ENCODE data around the gene HIP1. TPM values are rescaled to one million over a fixed set of nuclear protein-coding genes. Genes with fewer than 3 reads are reported as not detected.
"Not testable (repeated sequence)": the region's sequence is repeated elsewhere in the genome, so short reads cannot be mapped to it uniquely, and the experiment has no call there.

Gene HIP1
- polyA plus RNA-seq, 4 donors, result 32.1 to 36.8 (median 35.4) TPM

DNA sequence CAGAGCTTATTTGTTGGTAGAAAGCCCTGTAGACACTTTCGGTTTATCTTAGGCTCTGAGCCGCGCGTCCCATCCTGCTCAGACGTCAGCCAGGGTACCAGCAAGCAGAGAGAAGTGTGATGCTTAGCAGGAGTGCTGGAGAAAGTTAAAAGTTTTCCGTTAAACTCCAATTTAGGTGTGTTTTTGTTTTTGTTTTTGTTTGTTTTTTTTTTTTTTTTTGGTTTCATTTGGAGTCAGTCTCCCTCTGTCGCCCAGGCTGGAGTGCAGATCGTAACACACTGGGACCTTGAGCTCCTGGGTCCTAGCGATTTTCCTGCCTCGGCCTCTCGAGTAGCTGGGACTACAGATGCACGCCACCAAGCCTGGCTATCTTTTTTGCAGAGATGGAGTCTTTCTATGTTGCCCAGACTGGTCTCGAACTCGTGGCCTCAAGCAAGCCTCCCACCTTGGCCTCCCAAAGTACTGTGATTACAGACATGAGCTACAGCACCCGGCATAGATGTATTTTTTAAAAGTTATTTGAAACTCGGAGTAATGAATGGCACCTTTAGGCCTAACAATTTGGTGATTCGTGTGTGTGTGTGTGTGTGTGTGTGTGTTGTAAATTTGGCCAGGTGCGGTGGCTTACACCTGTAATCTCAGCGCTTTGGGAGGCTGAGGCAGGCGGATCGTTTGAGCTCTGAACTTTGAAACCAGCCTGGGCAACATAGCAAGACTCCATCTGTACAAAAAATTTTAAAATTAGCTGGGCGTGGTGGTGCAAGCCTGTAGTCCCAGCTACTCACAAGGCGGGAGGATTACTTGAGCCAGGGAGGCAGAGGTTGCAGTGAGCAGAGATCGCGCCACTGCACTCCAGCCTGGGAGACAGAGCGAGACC lies 1.3 kb upstream of the HIP1 start:
- no peak for DNase-seq (ENCODE audit: low read depth in 4 of 4, low spot score in 3 of 4)

DNA sequence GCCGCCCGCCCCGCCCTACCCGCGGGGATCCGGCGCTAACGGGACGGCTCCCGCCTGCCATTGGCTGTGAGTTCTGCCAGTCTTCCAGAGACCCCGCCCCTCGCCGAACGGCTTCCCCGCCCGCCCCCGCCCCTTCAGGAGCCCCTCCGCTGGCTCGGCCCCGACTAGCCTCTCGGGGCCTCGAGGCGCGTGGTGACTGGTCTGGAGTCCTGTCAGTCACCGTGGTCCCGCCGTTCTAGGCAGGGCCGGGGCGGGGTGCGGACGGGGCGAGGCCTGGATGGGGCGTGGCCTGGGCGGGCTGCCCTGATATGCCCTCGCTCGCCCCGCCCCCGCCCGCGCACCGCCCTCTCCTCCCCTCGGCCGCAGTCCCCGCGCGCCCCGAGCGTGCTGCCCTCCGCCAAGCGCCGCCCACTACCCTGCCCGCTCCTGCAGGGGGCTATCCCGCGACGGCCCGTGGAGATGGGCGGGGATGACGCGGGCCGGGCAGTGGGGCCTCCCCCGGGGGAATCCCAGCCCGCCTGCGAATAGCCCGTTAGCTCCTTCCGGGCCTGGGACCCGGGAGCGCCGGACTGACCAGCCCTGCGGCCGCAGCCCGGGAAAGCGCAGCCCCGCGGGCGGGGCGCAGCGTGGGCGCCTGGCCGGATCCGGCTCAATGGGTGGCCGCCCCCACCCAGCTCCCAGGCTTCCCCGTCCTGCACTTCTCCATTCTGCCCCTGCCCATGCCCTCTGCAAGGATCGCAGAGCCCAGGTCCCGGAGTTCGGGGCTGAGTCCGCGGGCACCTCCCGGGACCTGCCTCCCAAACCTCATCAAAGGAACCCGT lies 444 bp upstream of the HIP1 start:
- peak; percentile 93 to 98 (median 96) for DNase-seq (ENCODE audit: low read depth in 4 of 4, low spot score in 3 of 4)

DNA sequence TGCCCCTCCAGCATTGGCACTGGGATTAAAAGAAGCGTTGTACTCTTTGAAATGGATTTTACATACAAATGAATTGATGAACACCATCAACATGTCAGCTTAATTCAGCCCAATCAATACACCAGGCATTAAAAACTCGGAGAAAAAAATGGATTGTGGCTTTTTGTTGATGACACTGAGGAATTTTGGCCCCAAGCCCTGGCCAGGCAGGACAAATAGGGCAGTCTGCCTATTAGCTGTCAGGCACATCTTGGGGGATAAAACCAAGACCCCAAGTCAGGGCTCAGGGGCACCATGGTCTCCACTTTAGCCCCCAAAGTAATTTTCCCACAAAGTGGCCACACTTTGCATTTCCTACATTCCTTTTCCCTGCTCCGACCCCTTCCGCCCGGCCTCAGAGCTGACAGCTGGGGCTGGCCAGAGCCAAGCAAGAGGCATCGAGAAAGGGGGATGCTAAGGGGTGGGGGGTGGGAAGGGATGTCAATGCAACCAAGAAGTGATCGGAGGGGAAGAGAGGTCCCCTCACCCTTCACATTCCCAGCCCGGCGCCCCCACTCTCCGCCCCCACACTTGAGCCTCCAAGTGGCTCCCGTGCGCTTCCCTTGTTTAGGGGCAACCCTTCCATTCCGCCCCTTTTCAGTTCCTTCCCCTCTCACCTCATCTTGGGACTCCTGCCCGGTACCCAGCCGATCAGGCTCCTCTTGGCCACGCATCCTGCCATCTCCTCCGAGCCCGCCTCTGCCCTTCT lies 711 bp downstream of the HIP1 start:
- no peak for DNase-seq (ENCODE audit: low read depth in 4 of 4, low spot score in 3 of 4)

DNA sequence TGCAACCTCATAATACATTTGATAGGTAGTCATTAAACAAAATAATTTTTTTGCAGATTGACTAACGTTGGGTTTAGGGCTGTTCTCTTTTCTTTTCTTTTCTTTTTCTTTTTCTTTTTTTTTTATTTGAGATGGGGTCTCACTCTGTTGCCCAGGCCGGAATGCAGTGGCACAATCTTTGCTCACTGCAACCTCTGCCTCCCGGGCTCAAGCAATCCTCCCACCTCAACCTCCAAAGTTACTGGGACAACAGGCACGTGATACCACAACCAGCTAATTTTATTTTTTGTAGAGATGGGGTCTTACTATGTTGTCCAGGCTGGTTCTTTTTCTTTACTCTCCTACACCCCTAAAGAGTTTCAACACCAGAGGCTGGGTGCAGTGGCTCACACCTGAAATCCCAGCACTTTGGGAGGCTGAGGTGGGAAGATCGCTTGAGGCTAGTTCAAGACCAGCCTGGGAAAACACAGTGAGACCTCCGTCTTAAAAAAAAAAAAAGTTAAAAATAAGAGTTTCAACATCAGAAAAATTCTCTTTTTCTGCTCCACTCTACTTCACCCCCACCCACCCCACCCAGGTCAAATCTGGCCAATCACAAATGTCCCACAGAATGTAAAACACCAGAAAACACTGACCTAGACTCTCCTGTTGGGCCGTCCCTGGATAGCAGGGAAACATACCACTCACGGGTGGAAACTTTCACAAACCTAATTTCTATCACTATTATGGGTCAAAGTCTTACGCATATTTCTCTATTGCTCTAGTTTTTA lies 3.0 kb downstream of the HIP1 start:
- no peak for DNase-seq (ENCODE audit: low read depth in 4 of 4, low spot score in 3 of 4)

DNA sequence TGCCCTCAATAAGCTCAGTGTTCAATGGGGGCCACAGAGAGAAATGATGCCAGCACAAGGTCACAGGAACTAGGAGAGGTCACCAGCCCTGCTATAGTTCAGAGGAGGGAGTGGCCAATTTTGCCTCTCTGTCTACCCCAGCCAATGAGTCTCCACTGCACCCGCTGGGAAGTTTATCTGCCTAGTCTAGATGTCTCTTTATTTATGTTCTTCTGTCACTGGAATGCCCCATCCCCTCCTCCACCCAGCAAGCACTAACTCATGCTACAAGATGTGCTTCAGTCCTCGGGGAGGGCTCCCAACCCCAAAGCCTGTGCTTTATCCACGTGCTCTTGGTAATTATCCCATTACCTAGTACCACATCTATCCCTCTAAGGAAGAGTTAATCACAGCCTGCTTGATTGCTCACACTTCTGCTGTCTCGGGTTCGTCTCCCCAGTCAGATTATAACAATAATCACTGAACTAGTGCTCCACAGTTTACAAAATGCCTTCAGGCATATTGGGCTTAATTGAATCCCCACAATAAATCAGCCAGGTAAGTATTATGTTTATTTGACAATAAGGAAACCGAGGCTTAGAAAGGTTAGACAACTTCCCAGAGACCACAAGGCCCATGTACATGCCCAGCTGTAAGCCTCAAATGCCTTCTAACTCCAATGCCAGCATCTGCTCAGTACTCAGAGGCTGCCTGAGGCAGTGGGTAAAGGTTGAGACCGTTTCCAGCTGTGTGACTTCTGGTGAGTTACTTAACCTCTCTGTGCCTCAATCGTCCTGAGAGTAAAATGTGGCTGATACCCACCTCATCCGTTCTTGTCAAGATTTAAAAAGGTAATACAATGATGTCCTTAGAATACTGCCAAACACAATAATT lies 3.9 kb downstream of the HIP1 start:
- DNase-seq (ENCODE audit: low read depth in 4 of 4, low spot score in 3 of 4), result no peak

DNA sequence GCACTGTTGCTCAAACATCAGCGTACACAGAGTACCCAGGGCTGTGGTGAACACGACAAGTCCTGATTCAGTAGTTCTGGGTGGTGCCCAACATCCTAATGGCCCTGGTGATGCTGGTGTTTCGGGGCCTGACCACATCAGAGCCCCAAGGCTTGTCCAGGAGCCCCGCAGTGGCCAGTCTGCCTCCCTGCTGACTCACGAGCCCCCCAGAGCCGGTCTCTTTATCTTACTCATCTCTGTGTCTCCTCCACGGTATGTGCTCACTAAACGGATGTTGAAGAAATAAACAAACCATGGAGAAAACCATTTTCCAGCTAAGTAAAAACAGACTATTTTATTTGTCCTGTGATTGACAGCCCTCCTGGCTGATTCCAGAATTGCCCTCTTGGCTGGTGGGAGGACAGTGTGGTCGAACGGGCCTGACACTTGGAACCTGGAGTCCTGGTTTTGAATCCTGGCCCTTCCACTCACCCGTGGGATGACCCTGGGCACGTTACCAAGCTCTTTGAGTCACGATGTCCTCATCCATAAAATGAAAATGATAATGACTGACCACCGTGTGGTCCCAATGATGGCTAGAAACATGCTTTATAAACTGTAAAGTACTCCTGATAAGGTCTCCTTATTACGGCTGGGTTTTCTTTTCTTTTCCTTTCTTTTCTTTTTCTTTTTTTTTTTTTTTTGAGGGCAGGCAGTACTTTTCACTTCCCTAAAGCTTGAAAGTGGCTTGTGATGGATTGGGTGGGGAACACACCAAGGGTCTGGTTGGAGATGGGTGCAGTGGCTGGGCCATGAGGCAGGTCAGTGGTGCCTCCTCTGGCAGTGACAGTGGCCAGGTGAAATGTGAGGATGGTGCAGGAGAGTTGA lies 5.7 kb downstream of the HIP1 start:
- DNase-seq (ENCODE audit: low read depth in 4 of 4, low spot score in 3 of 4), result no peak

DNA sequence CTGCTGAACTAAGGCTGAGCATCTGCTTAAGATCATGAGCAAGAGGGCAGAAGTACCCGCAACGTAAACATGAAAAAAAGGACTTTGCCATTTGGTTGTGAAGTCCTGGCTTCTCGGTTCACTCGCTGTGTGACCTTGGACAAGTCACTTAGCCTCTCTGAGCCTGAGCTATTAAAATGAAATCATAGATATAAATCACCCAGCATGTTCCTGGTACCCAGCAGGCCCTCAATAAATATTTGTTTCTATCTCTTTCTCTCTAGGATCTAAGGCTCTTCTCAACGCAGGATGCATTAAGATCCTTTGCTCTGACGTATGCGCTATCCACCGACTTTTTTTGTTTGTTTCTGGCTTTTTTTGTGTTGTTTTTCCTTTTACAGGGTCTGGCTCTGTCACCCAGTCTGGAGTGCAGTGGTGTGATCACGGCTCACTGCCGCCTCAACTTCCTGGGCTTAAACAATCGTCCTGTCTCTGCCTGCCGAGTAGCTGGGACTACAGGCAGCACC lies 6.7 kb downstream of the HIP1 start:
- DNase-seq (ENCODE audit: low read depth in 4 of 4, low spot score in 3 of 4), result no peak

DNA sequence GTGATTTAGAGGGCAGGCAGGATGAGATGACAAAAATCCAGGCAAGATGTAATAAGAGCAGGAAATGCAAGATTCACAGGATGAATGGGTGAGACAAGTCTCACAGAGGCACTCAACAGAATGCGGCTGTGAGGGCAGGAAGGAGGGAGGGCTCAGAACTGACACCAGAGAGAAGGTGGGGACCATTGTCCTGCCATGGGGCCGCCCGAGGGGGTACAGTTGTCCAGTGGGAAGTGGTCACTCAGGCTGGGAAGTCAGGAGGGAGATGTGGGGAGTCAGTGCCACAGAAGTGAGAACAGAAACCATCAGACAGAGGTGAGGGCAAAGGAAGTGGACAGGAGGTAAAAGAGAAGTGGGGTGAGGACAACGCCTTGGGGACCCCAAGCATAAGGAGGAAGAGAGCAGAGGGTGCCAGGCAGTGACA lies 8.9 kb downstream of the HIP1 start:
- DNase-seq (ENCODE audit: low read depth in 4 of 4, low spot score in 3 of 4), result no peak

DNA sequence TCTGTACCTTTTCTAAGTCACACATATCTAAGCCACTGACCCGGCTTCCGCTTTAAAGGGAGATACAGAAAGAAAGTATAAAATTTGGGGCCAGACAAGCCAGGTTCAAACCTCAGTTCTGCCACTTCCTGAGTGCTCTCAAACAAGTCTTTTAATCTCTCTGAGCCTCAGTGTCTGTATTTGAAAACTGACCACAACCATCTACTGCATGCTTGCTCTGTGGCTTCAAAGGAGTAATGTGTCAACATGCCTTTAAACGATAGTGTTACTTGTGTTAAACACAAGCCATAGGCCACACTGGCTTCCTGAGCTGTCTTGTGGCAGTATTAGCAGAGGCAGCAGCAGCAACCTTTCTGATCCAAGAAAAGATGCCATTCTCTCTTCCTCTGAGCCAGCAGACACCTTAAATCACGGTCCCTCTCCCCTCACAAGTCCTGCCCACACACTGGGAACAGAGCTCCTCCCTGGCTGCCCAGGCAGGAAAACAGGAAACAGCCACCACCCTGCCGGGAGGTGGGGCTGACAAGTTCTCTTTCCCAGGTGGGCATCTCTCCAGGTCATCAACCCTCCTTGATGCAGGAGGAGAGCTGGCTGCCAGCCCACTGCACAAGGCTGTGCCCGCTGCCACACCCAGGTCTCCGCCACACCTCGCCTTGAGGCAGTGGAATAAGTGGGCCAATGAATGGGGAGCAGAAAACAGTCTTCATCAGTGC lies 10.7 kb downstream of the HIP1 start:
- no peak for DNase-seq (ENCODE audit: low read depth in 4 of 4, low spot score in 3 of 4)

DNA sequence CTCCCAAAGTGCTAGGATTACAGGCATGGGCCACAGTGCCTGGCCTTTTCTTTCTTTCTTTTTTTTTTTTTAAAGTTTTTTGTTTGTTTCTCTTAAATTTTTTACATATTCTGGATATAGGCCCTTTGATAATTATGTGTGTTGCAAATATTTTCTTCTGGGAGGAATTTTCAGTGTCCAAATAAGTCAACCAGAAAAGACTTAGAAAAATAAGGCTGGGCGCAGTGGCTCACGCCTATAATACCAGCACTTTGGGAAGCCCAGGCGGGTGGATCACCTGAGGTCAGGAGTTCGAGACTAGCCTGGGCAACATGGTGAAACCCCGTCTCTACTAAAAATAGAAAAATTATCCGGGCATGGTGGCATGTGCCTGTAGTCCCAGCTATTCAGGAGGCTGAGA lies 11.4 kb downstream of the HIP1 start:
- DNase-seq (ENCODE audit: low read depth in 4 of 4, low spot score in 3 of 4), result not testable (repeated sequence)

DNA sequence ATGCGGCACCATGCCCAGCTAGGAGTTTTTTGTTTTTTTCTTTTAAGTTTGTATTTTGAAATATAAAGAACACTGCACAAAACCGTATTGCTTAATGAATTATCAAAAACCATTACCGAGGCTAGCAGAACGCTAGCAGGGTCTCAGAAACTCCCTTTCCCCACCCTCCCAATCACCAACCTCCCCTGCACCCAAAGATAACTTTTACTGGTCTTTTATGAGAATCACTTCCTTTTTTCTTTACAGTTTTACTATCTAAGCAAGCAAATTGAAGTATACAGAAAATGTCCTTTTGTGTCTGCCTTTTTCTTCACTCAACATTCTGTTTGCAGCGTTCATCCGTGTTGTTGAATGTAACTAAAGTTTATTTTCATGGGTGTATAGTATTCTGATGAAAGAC lies 13.4 kb downstream of the HIP1 start:
- DNase-seq (ENCODE audit: low read depth in 4 of 4, low spot score in 3 of 4), result no peak

DNA sequence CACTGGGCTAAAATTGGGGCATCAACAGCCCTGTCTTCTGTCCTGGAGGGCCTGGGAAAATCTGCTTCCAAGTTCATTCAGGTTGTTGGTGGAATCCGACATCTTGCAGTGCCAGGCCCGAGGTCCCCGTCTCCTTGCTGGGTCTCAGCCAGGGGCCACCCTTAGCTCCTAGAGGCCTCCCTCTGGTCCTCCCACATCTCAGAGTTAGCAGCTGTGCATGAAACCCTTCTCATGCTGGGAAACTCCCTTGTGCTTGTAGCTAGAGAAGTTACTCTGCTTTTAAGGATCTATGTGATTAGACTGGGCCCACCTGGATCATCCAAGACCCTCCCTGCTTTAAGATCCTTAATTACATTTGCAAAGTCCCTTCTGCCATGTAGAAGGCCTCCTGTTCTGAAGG lies 15.3 kb downstream of the HIP1 start:
- DNase-seq (ENCODE audit: low read depth in 4 of 4, low spot score in 3 of 4), result no peak

DNA sequence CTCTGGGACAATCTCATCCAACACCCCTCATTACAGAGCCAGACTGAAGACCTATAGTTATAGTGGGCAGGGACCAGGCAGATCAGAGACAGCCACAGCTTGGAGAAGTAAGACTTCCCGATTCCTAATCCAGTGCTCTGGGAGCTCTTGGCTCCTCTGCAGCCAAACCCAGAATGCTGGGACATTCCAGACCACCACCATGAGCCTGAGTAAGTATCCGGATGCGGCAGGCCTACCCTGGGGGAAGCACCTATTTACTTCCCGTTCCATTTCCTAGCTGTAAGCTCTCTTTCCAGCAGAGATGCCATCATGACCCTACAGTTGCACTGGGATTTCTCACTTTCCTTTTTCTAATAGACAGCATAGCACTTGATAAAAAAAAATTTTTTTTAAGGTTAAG lies 16.4 kb downstream of the HIP1 start:
- DNase-seq (ENCODE audit: low read depth in 4 of 4, low spot score in 3 of 4), result no peak

DNA sequence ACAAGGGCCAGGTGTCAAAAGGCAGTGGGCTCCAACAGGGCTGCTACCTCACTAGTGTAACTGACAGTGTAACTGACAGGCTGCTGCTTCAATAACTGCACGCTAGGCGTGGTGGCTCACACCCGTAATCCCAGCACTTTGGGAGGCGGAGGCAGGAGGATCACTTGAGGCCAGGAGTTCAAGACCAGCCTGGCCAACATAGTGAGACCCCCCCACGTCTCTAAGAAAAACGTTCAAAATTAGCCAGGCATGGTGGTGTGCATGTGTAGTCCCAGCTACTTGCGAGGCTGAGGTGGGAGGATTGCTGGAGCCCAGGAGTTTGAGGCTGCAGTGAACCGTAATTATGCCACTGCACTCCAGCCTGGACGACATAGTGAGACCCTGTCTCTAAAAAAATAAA lies 16.8 kb downstream of the HIP1 start:
- DNase-seq (ENCODE audit: low read depth in 4 of 4, low spot score in 3 of 4), result not testable (repeated sequence)

DNA sequence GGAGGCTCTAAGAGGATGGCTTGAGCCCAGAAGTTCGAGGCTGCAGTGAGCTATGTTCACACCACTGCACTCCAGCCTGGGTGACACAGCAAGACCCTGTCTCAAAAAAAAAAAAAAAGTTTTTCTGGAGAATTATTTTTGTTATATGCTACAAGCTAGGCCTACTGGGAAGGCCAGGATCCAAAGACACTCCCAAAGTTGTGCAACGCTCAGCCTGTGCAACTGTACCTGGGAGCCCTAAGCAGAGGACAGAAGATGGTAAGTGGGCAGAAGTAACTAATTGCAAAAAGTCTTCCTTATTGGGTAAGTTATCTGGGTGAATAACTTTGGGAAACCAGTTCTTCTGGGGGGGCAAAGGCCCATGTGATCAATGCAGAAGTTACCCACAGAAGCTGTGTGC lies 17.3 kb downstream of the HIP1 start:
- DNase-seq (ENCODE audit: low read depth in 4 of 4, low spot score in 3 of 4), result no peak

DNA sequence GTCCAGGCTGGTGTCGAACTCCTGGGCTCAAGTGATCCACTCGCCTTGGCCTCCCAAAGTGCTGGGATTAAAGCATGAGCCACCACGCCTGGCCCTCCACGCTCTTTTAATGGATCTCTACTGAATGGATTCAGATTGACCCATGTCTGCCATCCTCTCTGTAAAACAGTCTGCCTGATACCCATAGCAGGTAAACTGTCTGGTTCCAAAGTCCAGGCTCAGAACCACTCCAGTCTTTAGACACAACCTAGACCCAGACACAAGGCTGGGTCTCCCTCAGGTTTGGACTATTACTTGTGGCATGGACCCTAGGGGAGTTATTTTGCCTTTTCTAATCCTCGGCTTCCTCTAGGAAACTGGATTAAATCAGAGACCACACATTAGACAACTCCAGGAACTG lies 19.1 kb downstream of the HIP1 start:
- no peak for DNase-seq (ENCODE audit: low read depth in 4 of 4, low spot score in 3 of 4)

DNA sequence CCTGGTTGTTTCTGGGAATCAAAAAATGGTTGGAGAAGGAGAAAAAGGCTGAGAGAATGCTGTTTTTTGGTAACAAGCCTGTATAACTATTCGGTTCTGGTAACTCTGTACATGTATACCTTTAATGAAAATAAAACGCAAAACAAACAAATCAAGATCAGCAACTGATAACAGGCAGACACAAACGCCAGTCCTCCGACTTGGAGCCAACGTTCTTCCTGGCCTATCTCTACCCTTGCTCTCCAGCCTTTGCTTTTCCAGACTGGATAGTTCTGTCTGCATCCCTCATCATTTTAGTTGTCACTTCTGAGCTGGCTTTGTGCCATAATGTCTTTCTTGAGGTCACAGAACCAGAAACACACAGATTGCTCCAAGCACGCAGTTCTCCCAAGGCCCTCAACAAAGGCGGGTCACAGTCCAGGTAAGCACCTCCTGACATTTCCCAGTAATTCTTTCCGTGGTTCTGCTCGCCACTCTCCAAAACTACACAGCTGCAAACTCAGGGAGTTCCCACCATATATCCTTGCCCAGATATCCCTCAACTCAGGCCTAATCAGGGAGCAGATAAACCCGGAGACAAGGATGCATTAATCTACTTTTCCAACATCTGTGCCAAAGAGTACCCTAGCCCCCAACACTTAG lies 20.2 kb downstream of the HIP1 start:
- DNase-seq (ENCODE audit: low read depth in 4 of 4, low spot score in 3 of 4), result no peak
